Tibial nerve (tissue), 4 donors: ENCODE measurements around the gene SPATA46. TPM values are rescaled to one million over a fixed set of nuclear protein-coding genes. Genes with fewer than 3 reads are reported as not detected.
"Not testable (repeated sequence)": the region's sequence is repeated elsewhere in the genome, so short reads cannot be mapped to it uniquely, and the experiment has no call there.

Experiments used
- DNase-seq, 2 donors: peaks; one replicate each; pipeline ENCODE4 v3.0.0-alpha.2; 2019; ENCODE audit warnings: low spot score in 2 of 2
- H3K27ac ChIP-seq, 4 donors: fragments of 200-600 bp; sonication (generic) in 3 of 4; one replicate each; pipeline ENCODE4 v1.5.1; 2017 to 2019; ENCODE audit warnings: mild to moderate bottlenecking in 1 of 4
- H3K27me3 ChIP-seq, 2 donors: fragments of 200-600 bp; sonication (generic) in 1 of 2; one replicate each; pipeline versions ENCODE4 v1.5.1 to v1.6.0; 2017 to 2019
- H3K36me3 ChIP-seq, 3 donors: fragments of 200-600 bp; sonication (generic); one replicate each; pipeline ENCODE4 v1.5.1; 2018 to 2019
- H3K4me1 ChIP-seq, 4 donors: fragments of 200-600 bp; sonication (generic) in 3 of 4; one replicate each; pipeline ENCODE4 v1.5.1; 2017 to 2019
- H3K4me3 ChIP-seq, 4 donors: fragments of 200-600 bp; sonication (generic) in 3 of 4; one replicate each; pipeline ENCODE4 v1.5.1; 2017 to 2019; ENCODE audit warnings: mild to moderate bottlenecking in 1 of 4, moderate library complexity in 1 of 4
- H3K9me3 ChIP-seq, 4 donors: fragments of 200-600 bp; sonication (generic) in 3 of 4; one replicate each; pipeline ENCODE4 v1.5.1; 2017 to 2019
- EP300 ChIP-seq, 2 donors: sonication (generic); formaldehyde crosslinking; IDR thresholded peaks; one replicate each; pipeline ENCODE4 v1.6.1; 2017; ENCODE audit warnings: antibody characterized with exemption in 2 of 2, mild to moderate bottlenecking in 1 of 2
- POLR2A ChIP-seq, 2 donors: fragments of 450-650 bp; IDR thresholded peaks; one replicate each; pipeline ENCODE4 v1.6.1; 2017; ENCODE audit warnings: antibody characterized with exemption in 2 of 2, mild to moderate bottlenecking in 2 of 2, moderate library complexity in 2 of 2
- WGBS, 2 donors: methylation state at CpG; one replicate each; pipeline ENCODE4 v1.1.5; 2018; 5-methylcytosine and 5-hydroxymethylcytosine counted together
- total RNA-seq, 4 donors: library from RNA; depleted of rRNA; stranded (reverse); fragments of >200 nt; gene quantifications; one replicate each; pipeline ENCODE4 v1.1.0, GENCODE V29; 2016
- TF ChIP-seq, protein P1 (sequence below), 5 experiments: fragments of 200-600 bp in 3 of 5; fragments of 450-650 bp in 2 of 5; sonication (generic) in 3 of 5; IDR thresholded peaks; one replicate each; pipeline ENCODE4 v1.5.1; 2016 to 2019; ENCODE audit warnings: antibody characterized with exemption in 5 of 5, mild to moderate bottlenecking in 3 of 5, moderate library complexity in 2 of 5

Gene SPATA46, protein sequence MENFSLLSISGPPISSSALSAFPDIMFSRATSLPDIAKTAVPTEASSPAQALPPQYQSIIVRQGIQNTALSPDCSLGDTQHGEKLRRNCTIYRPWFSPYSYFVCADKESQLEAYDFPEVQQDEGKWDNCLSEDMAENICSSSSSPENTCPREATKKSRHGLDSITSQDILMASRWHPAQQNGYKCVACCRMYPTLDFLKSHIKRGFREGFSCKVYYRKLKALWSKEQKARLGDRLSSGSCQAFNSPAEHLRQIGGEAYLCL
- total RNA-seq: not detected

DNA sequence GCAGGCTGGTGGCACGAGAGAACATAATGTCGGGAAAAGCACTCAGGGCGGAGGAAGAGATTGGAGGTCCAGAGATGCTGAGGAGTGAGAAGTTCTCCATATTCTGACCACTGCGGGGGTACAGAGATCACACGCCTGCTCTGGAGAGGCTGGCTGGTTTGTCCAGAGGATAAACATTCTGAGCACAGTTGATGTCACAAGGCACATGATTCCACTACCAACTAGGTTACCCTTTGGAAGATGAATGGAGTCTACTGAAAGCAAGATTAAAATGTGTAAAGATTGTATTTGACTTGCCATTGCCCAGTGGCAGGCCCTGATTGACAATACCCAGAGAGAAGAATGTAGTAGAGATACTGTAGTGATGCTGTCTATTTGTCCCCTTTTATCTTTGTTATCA is at the start of gene SPATA46:
TSS of gene SPATA46 (minus strand) at position 164 of the 400 bp plus-strand sequence. CDS start at position 100, 64 bp downstream.
- 93 to 95% methylated on average over 5 of the region's 5 CpGs for WGBS, 2 donors
- H3K27me3 ChIP-seq: no peaks in the 10 kb centered on the region
- H3K36me3 ChIP-seq: peaks cover 0 to 7% (median 0%) of the 10 kb centered on the region in 3 donors
- H3K27ac ChIP-seq: no peak within 1 kb of the TSS
- H3K9me3 ChIP-seq: no peaks in the 10 kb centered on the region
- no peak for DNase-seq
- H3K4me3 ChIP-seq: no peak within 1 kb of the TSS
- H3K4me1 ChIP-seq: peaks cover 0 to 7% (median 0%) of the 10 kb centered on the region in 4 donors
- TF ChIP-seq POLR2A (IDR thresholded peaks at IDR 0.05) (no peak), EP300 (IDR thresholded peaks at IDR 0.05) (no peak)
- TF ChIP-seq, protein P1, sequence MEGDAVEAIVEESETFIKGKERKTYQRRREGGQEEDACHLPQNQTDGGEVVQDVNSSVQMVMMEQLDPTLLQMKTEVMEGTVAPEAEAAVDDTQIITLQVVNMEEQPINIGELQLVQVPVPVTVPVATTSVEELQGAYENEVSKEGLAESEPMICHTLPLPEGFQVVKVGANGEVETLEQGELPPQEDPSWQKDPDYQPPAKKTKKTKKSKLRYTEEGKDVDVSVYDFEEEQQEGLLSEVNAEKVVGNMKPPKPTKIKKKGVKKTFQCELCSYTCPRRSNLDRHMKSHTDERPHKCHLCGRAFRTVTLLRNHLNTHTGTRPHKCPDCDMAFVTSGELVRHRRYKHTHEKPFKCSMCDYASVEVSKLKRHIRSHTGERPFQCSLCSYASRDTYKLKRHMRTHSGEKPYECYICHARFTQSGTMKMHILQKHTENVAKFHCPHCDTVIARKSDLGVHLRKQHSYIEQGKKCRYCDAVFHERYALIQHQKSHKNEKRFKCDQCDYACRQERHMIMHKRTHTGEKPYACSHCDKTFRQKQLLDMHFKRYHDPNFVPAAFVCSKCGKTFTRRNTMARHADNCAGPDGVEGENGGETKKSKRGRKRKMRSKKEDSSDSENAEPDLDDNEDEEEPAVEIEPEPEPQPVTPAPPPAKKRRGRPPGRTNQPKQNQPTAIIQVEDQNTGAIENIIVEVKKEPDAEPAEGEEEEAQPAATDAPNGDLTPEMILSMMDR (IDR thresholded peaks at IDR 0.05): no peak

DNA sequence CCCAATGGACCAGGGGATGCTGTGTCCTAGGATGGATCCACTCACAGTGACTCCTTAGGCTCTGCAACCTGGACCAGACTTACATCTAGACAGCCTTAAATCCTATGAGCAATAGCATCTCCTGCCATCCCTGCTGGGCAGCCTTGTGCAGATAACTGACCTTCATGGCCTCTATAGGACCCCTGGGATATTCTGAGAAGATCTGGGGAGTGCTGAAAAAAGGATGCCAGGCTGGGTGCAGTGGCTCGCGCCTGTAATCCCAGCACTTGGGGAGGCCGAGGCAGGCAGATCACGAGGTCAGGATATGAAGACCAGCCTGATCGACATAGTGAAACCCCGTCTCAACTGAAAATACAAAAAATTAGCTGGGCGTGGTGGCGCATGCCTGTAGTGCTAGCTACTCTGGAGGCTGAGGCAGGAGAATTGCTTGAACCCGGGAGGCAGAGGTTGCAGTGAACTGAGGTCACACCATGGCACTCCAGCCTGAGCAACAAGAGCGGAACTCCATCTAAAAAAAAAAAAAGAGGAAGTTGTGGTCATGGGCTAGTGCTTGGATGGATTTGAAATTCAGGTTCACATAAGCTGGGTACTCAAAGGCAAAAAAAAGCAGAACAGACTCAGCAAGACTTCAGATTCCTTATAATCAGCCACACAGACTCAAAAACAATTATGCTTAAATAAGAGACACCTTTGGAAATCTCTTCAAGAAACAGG is 46.2 kb upstream of the SPATA46 start:
- no peaks in the 10 kb centered on the region for H3K9me3 ChIP-seq
- no peak overlapping the region for H3K4me3 ChIP-seq
- TF ChIP-seq POLR2A (IDR thresholded peaks at IDR 0.05) (no peak), EP300 (IDR thresholded peaks at IDR 0.05) (no peak)
- TF ChIP-seq, protein P1 (IDR thresholded peaks at IDR 0.05): no peak
- H3K4me1 ChIP-seq: no peaks in the 10 kb centered on the region
- no peaks in the 10 kb centered on the region for H3K27me3 ChIP-seq
- H3K27ac ChIP-seq: no peak overlapping the region
- H3K36me3 ChIP-seq: no peaks in the 10 kb centered on the region
- DNase-seq: no peak
- 83% methylated on average over 10 of the region's 10 CpGs for WGBS, 2 donors

DNA sequence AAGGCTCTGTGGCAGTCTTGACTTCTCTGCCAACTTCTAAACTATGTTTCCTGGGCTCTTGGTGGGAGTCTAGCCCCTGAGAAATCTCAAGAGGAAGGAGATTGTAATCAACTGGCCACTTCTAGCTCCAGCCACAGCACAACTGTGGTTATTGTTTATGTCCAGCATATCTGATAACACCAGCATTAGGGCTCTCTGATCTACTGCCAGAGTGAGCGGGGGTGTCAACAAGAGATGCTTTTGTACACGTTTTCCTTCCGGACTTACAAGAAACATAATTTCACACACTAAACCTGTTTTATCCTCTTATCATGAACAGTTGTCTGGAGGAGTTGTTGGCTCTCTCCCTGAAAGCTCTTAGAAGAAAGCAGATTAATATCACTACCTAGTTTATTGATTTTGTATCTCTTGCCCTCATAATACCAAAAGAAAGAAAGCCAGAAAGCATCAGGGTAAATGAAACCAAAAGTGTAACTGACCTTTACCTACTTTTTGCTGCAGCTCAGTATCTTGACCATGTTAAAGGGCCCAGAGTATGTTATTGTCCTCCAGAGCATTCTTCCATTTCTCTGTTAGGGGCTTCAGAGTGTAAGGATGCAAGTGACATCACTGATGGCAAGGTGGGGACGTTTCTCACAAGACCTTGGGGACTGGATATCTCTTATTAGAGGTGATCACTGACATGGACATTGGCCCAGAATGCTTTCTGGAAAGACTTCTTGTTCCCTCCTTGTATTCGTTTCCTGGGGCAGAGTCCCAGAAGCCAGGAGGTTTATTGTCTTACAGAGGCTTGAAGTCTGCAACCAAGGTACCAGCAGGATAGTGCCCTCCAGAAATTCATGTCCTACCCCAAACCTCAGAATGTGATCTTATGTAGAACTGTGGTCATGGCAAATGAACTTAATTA is 44.9 kb upstream of the SPATA46 start:
- WGBS, 2 donors: 32 to 39% methylated on average over 5 of the region's 5 CpGs
- DNase-seq: no peak
- H3K27me3 ChIP-seq: no peaks in the 10 kb centered on the region
- no peak overlapping the region for H3K4me3 ChIP-seq
- H3K27ac ChIP-seq: peak overlapping the region in 1 of 4 donors; percentile 19
- no peaks in the 10 kb centered on the region for H3K36me3 ChIP-seq
- no peaks in the 10 kb centered on the region for H3K9me3 ChIP-seq
- H3K4me1 ChIP-seq: no peaks in the 10 kb centered on the region
- no peak for TF ChIP-seq POLR2A (IDR thresholded peaks at IDR 0.05)
- no peak for TF ChIP-seq EP300 (IDR thresholded peaks at IDR 0.05)
- TF ChIP-seq, protein P1 (IDR thresholded peaks at IDR 0.05): no peak

DNA sequence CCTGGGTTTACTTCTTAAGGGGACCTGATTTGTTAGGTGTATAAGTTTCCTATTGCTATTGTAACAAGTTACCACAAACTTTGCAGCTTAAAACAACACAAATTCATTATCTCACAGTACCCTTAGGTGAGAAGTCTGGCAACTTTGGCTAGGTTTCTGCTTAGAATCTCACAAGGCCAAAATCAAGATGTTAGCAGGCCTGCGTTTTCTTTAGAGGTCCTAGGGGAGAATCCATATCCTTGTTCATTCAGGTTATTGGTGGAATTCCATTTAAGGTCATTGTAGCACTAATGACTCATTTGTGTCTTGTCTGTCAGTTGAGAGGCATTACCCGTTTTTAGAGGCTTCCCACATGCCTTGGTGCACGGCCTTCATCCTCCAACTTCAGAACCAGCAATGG is 43.5 kb upstream of the SPATA46 start:
- peak overlapping the region in 1 of 4 donors; percentile 45 for H3K27ac ChIP-seq
- no peak overlapping the region for H3K4me3 ChIP-seq
- DNase-seq: no peak
- H3K9me3 ChIP-seq: no peaks in the 10 kb centered on the region
- H3K27me3 ChIP-seq: no peaks in the 10 kb centered on the region
- no peaks in the 10 kb centered on the region for H3K36me3 ChIP-seq
- no peaks in the 10 kb centered on the region for H3K4me1 ChIP-seq
- 82 to 85% methylated on average over 3 of the region's 3 CpGs for WGBS, 2 donors
- TF ChIP-seq EP300 (IDR thresholded peaks at IDR 0.05): no peak
- TF ChIP-seq POLR2A (IDR thresholded peaks at IDR 0.05): no peak
- TF ChIP-seq, protein P1 (IDR thresholded peaks at IDR 0.05): no peak

DNA sequence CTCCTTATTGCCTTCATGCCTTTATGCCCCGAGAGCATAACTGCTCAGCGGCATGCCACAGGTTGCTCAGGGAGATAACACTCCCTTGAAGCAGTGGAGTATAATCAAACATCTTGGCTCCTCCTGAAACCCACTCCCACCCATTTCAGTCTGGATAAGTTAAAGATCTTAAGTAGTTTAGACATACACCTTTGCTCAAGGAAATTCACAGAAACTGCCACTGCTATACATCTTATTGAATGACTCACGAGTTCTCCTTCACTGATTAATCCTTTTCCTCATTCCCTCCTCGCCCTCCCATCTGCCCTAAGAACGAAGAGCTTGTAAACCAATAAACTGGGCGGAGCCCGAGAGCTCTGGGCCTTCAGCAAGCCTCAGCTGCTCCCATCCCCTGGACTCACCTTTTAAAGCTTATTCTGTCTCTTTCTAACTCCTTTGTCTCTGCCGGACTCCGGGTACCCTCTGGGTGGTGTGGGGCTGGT is 42.8 kb upstream of the SPATA46 start:
- peak overlapping the region in 1 of 4 donors; percentile 45 for H3K27ac ChIP-seq
- H3K27me3 ChIP-seq, H3K36me3 ChIP-seq, H3K4me3 ChIP-seq, H3K9me3 ChIP-seq, H3K4me1 ChIP-seq, DNase-seq: not testable (repeated sequence)
- 51 to 65% methylated on average over 9 of the region's 9 CpGs for WGBS, 2 donors

DNA sequence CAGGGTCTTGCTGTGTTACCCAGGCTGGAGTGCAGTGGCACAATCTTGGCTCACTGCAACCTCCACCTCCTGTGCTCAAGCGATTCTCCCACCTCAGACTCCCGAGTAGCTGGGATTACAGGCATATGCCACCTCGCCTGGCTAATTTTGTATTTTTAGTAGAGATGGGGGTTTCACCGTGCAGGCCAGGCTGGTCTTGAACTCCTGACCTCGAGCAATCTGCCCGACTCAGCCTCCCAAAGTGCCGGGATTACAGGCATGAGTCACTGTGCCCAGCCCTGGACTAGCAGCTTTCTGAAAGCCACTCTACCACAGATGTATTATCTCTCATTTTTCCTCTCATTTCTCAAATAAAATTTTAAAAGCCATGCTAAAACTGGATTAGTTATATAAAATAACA is 41.9 kb upstream of the SPATA46 start:
- H3K36me3 ChIP-seq, DNase-seq: not testable (repeated sequence)
- WGBS, 2 donors: 78 to 79% methylated on average over 7 of the region's 7 CpGs

More for the DNA sequence above, 41.9 kb upstream of the SPATA46 start:
- H3K4me3 ChIP-seq, H3K4me1 ChIP-seq, H3K27me3 ChIP-seq, H3K9me3 ChIP-seq: not testable (repeated sequence)
- peak overlapping the region in 1 of 4 donors; percentile 12 for H3K27ac ChIP-seq
